ENCODE data around the gene CHN2.
"Not testable (repeated sequence)": the region's sequence is repeated elsewhere in the genome, so short reads cannot be mapped to it uniquely, and the experiment has no call there.

Gene CHN2

GRCh38 chr7:29204491-29205272 is 10.1 kb downstream of the CHN2 start:
- H2AK5ac ChIP-seq (ENCODE audit: low read length) = no peak overlapping the region
- H3K36me3 ChIP-seq (ENCODE audit: control insufficient read depth, insufficient read depth, low read length) = no peaks in the 10 kb centered on the region
- H3K79me2 ChIP-seq (ENCODE audit: control insufficient read depth, insufficient read depth, low read length) = no peaks in the 10 kb centered on the region
- H3K27ac ChIP-seq (ENCODE audit: low read depth, low read length) = no peak overlapping the region
- H3K4me2 ChIP-seq (ENCODE audit: low read length) = no peak overlapping the region
- no peak overlapping the region for H2BK5ac ChIP-seq (ENCODE audit: low read length)
- H3K4ac ChIP-seq (ENCODE audit: low read depth, low read length) = no peak overlapping the region
- H3K18ac ChIP-seq (ENCODE audit: low read length) = no peak overlapping the region
- H2BK15ac ChIP-seq (replicated peaks; ENCODE audit: low read depth) = no peak overlapping the region
- H3K56ac ChIP-seq (ENCODE audit: low read length) = no peak overlapping the region
- WGBS (ENCODE audit: extremely low coverage, insufficient coverage, low lambda C conversion rate) = no CpG with 5 or more reads among the region's 6 CpGs
- DNase-seq = no peak
- H3K9ac ChIP-seq (ENCODE audit: low read length) = no peak overlapping the region
- H3K4me3 ChIP-seq (ENCODE audit: low read length) = no peak overlapping the region
- H3K23ac ChIP-seq (ENCODE audit: low read length) = no peak overlapping the region
- H4K5ac ChIP-seq (ENCODE audit: low read length) = no peak overlapping the region
- no peaks in the 10 kb centered on the region for H3K27me3 ChIP-seq (ENCODE audit: insufficient read depth, low read length, poor library complexity)
- H3K79me1 ChIP-seq (ENCODE audit: low read length) = no peaks in the 10 kb centered on the region
- no peak overlapping the region for H2BK120ac ChIP-seq (ENCODE audit: low read depth, low read length)
- H4K8ac ChIP-seq (ENCODE audit: low read depth, low read length) = no peak overlapping the region
- no peaks in the 10 kb centered on the region for H3K4me1 ChIP-seq (ENCODE audit: control insufficient read depth, low read depth, low read length)

DNA sequence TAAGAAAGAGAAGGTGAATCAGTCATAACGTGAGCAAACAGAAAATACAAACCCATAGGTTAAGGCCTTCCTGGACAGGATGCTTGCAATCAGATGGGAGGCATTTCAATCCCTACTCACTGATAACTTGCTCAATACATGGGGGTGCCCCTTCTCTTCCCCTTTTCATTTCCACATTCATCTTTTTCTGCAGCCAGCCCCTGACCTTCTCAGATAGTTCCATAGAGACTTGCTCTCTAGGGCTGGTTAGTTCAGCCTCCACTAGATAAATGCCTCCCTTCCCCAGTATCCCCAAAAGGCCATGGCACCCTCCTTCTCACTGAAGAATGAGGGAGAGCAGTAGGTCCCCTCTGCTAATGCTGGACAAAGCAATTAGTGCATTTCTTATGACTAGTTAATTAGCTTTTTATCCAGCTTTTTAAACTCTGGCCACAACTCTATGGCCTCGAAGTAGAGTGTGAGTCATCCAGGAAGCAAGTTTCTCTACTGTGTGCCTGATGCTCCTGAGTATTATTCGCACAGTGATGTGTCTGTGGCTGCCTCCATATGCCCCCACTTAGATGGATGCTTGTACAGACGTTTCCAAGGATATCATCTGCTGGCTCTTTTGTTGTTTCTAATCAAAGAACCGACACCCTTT is 12.7 kb downstream of the CHN2 start:
- Histone ChIP-seq H3K4me3 (ENCODE audit: low read length) (no peak overlapping the region), H3K4ac (ENCODE audit: low read depth, low read length) (no peak overlapping the region), H3K23ac (ENCODE audit: low read length) (no peak overlapping the region), H2BK5ac (ENCODE audit: low read length) (no peak overlapping the region), H3K79me1 (ENCODE audit: low read length) (no peaks in the 10 kb centered on the region), H2BK15ac (replicated peaks; ENCODE audit: low read depth) (no peak overlapping the region), H3K9ac (ENCODE audit: low read length) (no peak overlapping the region), H3K56ac (ENCODE audit: low read length) (no peak overlapping the region), H2AK5ac (ENCODE audit: low read length) (no peak overlapping the region), H2BK120ac (ENCODE audit: low read depth, low read length) (no peak overlapping the region), H3K27ac (ENCODE audit: low read depth, low read length) (no peak overlapping the region), H3K27me3 (ENCODE audit: insufficient read depth, low read length, poor library complexity) (no peaks in the 10 kb centered on the region), H4K8ac (ENCODE audit: low read depth, low read length) (no peak overlapping the region), H3K4me2 (ENCODE audit: low read length) (no peak overlapping the region), H4K5ac (ENCODE audit: low read length) (no peak overlapping the region), H3K79me2 (ENCODE audit: control insufficient read depth, insufficient read depth, low read length) (no peaks in the 10 kb centered on the region), H3K36me3 (ENCODE audit: control insufficient read depth, insufficient read depth, low read length) (no peaks in the 10 kb centered on the region), H3K4me1 (ENCODE audit: control insufficient read depth, low read depth, low read length) (no peaks in the 10 kb centered on the region), H3K18ac (ENCODE audit: low read length) (no peak overlapping the region)
- WGBS (ENCODE audit: extremely low coverage, insufficient coverage, low lambda C conversion rate) = no CpG with 5 or more reads among the region's 5 CpGs
- no peak for DNase-seq

DNA sequence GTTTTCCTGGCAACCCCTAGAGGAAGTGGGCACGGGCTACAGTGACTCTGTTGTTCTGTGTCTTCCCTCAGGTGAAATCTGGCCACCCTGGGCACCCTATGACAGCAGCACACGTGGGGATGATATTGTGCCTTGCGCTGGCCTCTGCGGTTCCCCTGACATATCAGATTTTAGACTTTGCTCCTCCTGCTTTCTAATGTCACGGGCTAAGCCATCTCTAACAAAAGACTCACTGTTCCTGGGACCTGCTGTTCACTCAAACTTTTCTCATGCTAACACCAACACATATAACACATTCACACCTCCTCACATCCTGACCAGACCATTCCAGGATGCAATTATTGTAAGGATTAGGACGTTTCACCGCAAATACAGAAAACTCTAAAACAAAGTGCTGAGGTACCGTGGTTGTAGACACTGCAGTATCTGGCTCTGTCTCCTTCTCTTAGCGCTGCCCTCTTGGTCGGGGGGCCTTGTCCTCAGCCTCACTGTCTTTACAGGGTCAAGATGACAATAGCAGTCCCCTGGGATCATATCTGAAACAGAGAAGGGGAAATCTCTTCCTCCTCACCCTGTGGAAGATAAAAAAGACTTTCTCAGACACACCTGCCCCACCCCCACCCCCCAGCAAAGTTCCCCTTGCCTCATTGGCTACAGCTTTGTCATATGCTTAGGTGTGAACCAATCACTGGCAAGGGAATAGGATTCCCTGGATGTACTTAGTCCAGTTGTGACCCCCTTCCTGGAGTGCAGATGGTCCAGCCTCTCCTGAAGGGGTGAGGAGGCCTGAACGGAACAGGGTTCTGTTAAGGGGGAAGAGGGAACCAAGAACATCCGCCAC is 14.1 kb downstream of the CHN2 start:
- H3K27me3 ChIP-seq (ENCODE audit: insufficient read depth, low read length, poor library complexity) = no peaks in the 10 kb centered on the region
- DNase-seq = no peak
- no CpG with 5 or more reads among the region's 12 CpGs for WGBS (ENCODE audit: extremely low coverage, insufficient coverage, low lambda C conversion rate)
- H3K4me3 ChIP-seq (ENCODE audit: low read length) = no peak overlapping the region
- H3K23ac ChIP-seq (ENCODE audit: low read length) = no peak overlapping the region
- H2BK120ac ChIP-seq (ENCODE audit: low read depth, low read length) = no peak overlapping the region
- no peaks in the 10 kb centered on the region for H3K79me1 ChIP-seq (ENCODE audit: low read length)
- H3K79me2 ChIP-seq (ENCODE audit: control insufficient read depth, insufficient read depth, low read length) = no peaks in the 10 kb centered on the region
- H2BK15ac ChIP-seq (replicated peaks; ENCODE audit: low read depth) = no peak overlapping the region
- no peak overlapping the region for H2BK5ac ChIP-seq (ENCODE audit: low read length)
- H3K18ac ChIP-seq (ENCODE audit: low read length) = no peak overlapping the region
- H4K5ac ChIP-seq (ENCODE audit: low read length) = no peak overlapping the region
- H3K27ac ChIP-seq (ENCODE audit: low read depth, low read length) = no peak overlapping the region
- no peak overlapping the region for H3K56ac ChIP-seq (ENCODE audit: low read length)
- H2AK5ac ChIP-seq (ENCODE audit: low read length) = no peak overlapping the region
- no peak overlapping the region for H3K4me2 ChIP-seq (ENCODE audit: low read length)
- no peak overlapping the region for H4K8ac ChIP-seq (ENCODE audit: low read depth, low read length)
- no peak overlapping the region for H3K4ac ChIP-seq (ENCODE audit: low read depth, low read length)
- H3K9ac ChIP-seq (ENCODE audit: low read length) = no peak overlapping the region
- H3K4me1 ChIP-seq (ENCODE audit: control insufficient read depth, low read depth, low read length) = no peaks in the 10 kb centered on the region
- H3K36me3 ChIP-seq (ENCODE audit: control insufficient read depth, insufficient read depth, low read length) = no peaks in the 10 kb centered on the region

GRCh38 chr7:29209745-29210144 is 15.2 kb downstream of the CHN2 start:
- no CpG with 5 or more reads among the region's 3 CpGs for WGBS (ENCODE audit: extremely low coverage, insufficient coverage, low lambda C conversion rate)
- H2BK120ac ChIP-seq (ENCODE audit: low read depth, low read length) = no peak overlapping the region

DNA sequence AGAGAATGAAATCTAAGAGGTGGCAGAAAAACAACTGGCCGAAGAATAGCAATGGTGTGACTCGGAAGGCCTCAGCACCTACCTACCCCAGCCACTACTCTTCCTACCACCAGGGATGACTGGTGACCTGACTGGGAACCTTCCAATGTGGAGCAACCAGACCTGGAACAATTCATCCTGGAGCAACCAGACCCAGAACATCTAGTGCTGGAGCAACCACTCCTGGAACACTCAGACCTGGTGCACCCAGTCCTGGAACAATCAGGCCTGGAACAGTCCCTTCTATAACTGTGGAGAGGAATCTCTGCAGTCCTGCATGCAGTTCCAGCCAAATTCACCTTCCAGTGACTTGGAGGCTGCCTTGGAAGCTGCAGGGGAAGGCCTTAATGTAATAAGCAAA is 18.2 kb downstream of the CHN2 start:
- no CpG with 5 or more reads among the region's 2 CpGs for WGBS (ENCODE audit: extremely low coverage, insufficient coverage, low lambda C conversion rate)
- not testable (repeated sequence) for DNase-seq; H3K79me2 ChIP-seq (ENCODE audit: control insufficient read depth, insufficient read depth, low read length); H3K9ac ChIP-seq (ENCODE audit: low read length); H3K23ac ChIP-seq (ENCODE audit: low read length); H3K56ac ChIP-seq (ENCODE audit: low read length); H3K27me3 ChIP-seq (ENCODE audit: insufficient read depth, low read length, poor library complexity); H3K36me3 ChIP-seq (ENCODE audit: control insufficient read depth, insufficient read depth, low read length); H3K27ac ChIP-seq (ENCODE audit: low read depth, low read length); H2BK120ac ChIP-seq (ENCODE audit: low read depth, low read length); H2AK5ac ChIP-seq (ENCODE audit: low read length); H4K5ac ChIP-seq (ENCODE audit: low read length); H3K4me3 ChIP-seq (ENCODE audit: low read length); H2BK15ac ChIP-seq (replicated peaks; ENCODE audit: low read depth); H3K4ac ChIP-seq (ENCODE audit: low read depth, low read length); H3K4me2 ChIP-seq (ENCODE audit: low read length); H2BK5ac ChIP-seq (ENCODE audit: low read length); H3K79me1 ChIP-seq (ENCODE audit: low read length); H4K8ac ChIP-seq (ENCODE audit: low read depth, low read length); H3K18ac ChIP-seq (ENCODE audit: low read length); H3K4me1 ChIP-seq (ENCODE audit: control insufficient read depth, low read depth, low read length)

More at GRCh38 chr7:29209745-29210144, 15.2 kb downstream of the CHN2 start:
- H3K27ac ChIP-seq (ENCODE audit: low read depth, low read length) = no peak overlapping the region
- peak overlapping the region; percentile 60 for H4K8ac ChIP-seq (ENCODE audit: low read depth, low read length)
- no peak overlapping the region for H2AK5ac ChIP-seq (ENCODE audit: low read length)
- no peaks in the 10 kb centered on the region for H3K79me1 ChIP-seq (ENCODE audit: low read length)
- H3K18ac ChIP-seq (ENCODE audit: low read length) = no peak overlapping the region
- H3K4me1 ChIP-seq (ENCODE audit: control insufficient read depth, low read depth, low read length) = no peaks in the 10 kb centered on the region
- H3K4me3 ChIP-seq (ENCODE audit: low read length) = no peak overlapping the region
- no peak overlapping the region for H3K23ac ChIP-seq (ENCODE audit: low read length)
- no peak overlapping the region for H4K5ac ChIP-seq (ENCODE audit: low read length)
- no peaks in the 10 kb centered on the region for H3K36me3 ChIP-seq (ENCODE audit: control insufficient read depth, insufficient read depth, low read length)
- H2BK5ac ChIP-seq (ENCODE audit: low read length) = no peak overlapping the region
- no peak overlapping the region for H3K9ac ChIP-seq (ENCODE audit: low read length)
- DNase-seq = no peak
- H2BK15ac ChIP-seq (replicated peaks; ENCODE audit: low read depth) = no peak overlapping the region
- no peaks in the 10 kb centered on the region for H3K79me2 ChIP-seq (ENCODE audit: control insufficient read depth, insufficient read depth, low read length)
- H3K27me3 ChIP-seq (ENCODE audit: insufficient read depth, low read length, poor library complexity) = no peaks in the 10 kb centered on the region
- no peak overlapping the region for H3K4ac ChIP-seq (ENCODE audit: low read depth, low read length)
- no peak overlapping the region for H3K56ac ChIP-seq (ENCODE audit: low read length)
- H3K4me2 ChIP-seq (ENCODE audit: low read length) = no peak overlapping the region

Measured in mesendoderm (in vitro differentiated cells).